ENCODE results near the gene CACNA1G.

CACNA1G gene

GRCh38 chr17:50551433-50551815, 9.1 kb upstream of the CACNA1G start:
- TF ChIP-seq, protein P1, sequence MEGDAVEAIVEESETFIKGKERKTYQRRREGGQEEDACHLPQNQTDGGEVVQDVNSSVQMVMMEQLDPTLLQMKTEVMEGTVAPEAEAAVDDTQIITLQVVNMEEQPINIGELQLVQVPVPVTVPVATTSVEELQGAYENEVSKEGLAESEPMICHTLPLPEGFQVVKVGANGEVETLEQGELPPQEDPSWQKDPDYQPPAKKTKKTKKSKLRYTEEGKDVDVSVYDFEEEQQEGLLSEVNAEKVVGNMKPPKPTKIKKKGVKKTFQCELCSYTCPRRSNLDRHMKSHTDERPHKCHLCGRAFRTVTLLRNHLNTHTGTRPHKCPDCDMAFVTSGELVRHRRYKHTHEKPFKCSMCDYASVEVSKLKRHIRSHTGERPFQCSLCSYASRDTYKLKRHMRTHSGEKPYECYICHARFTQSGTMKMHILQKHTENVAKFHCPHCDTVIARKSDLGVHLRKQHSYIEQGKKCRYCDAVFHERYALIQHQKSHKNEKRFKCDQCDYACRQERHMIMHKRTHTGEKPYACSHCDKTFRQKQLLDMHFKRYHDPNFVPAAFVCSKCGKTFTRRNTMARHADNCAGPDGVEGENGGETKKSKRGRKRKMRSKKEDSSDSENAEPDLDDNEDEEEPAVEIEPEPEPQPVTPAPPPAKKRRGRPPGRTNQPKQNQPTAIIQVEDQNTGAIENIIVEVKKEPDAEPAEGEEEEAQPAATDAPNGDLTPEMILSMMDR (IDR thresholded peaks at IDR 0.05; ENCODE audit: borderline replicate concordance, control extremely low read depth, extremely low read depth, insufficient read depth, missing control alignments): no peak
- DNase-seq (ENCODE audit: low spot score): no peak
- in situ Hi-C loops (cut with MboI; ENCODE audit: low sequenced_read_pairs, unreplicated experiment): loop anchor here (10.0 kb wide), 1 partner anchor 63 kb away; no protein-coding TSS in a partner anchor

GRCh38 chr17:50551884-50552283, 8.6 kb upstream of the CACNA1G start:
- no peak for DNase-seq (ENCODE audit: low spot score)
- TF ChIP-seq, protein P1 (IDR thresholded peaks at IDR 0.05; ENCODE audit: borderline replicate concordance, control extremely low read depth, extremely low read depth, insufficient read depth, missing control alignments): no peak
- in situ Hi-C loops (cut with MboI; ENCODE audit: low sequenced_read_pairs, unreplicated experiment): loop anchor here (10.0 kb wide), 1 partner anchor 63 kb away; no protein-coding TSS in a partner anchor

DNA sequence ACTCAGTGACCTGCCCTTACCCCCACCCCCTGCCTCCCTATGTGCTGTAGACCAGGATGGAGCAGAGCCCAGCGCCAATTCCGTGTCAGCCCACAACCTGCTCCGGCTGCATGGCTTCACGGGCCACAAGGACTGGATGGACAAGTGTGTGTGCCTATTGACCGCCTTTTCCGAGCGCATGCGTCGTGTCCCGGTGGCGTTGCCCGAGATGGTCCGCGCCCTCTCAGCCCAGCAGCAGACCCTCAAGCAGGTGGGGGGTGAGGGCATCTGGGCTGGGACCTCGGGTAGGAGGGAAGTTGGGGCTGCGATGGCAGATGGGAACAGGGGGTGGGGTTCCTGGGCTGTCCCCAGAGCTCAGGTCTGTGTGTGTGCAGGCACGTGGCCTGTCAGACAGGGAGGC, 6.3 kb upstream of the CACNA1G start:
- TF ChIP-seq, protein P1 (IDR thresholded peaks at IDR 0.05; ENCODE audit: borderline replicate concordance, control extremely low read depth, extremely low read depth, insufficient read depth, missing control alignments): no peak
- no peak for DNase-seq (ENCODE audit: low spot score)
- in situ Hi-C loops (cut with MboI; ENCODE audit: low sequenced_read_pairs, unreplicated experiment): loop anchor here (10.0 kb wide), 1 partner anchor 61 kb away; no protein-coding TSS in a partner anchor

DNA sequence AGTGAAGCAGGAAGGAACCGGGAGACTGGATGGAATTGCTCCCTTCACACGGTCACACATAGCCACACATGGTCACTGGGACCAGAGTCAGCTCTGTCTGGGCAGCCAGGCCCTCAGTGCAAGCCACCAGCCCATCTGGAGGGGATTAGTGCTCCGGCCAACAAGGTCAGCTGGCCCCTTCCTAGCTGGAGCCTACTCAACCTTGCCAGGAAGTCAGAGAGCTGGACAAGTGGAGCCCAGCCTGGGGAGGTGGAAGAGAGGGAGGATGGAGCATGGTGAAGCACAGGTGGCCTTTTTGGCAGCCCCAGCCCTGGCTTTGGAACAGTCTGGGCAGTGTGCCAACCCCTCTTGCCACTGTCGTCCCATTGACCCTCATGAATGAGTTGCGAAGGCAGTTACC, 3.7 kb upstream of the CACNA1G start:
- TF ChIP-seq, protein P1 (IDR thresholded peaks at IDR 0.05; ENCODE audit: borderline replicate concordance, control extremely low read depth, extremely low read depth, insufficient read depth, missing control alignments): no peak
- in situ Hi-C loops (cut with MboI; ENCODE audit: low sequenced_read_pairs, unreplicated experiment): loop anchor here (10.0 kb wide), 1 partner anchor 58 kb away; no protein-coding TSS in a partner anchor
- DNase-seq (ENCODE audit: low spot score): no peak

GRCh38 chr17:50557630-50558029, 2.9 kb upstream of the CACNA1G start:
- in situ Hi-C loops (cut with MboI; ENCODE audit: low sequenced_read_pairs, unreplicated experiment): loop anchor here (10.0 kb wide), 1 partner anchor 57 kb away; no protein-coding TSS in a partner anchor
- DNase-seq (ENCODE audit: low spot score): no peak
- TF ChIP-seq, protein P1 (IDR thresholded peaks at IDR 0.05; ENCODE audit: borderline replicate concordance, control extremely low read depth, extremely low read depth, insufficient read depth, missing control alignments): no peak

DNA sequence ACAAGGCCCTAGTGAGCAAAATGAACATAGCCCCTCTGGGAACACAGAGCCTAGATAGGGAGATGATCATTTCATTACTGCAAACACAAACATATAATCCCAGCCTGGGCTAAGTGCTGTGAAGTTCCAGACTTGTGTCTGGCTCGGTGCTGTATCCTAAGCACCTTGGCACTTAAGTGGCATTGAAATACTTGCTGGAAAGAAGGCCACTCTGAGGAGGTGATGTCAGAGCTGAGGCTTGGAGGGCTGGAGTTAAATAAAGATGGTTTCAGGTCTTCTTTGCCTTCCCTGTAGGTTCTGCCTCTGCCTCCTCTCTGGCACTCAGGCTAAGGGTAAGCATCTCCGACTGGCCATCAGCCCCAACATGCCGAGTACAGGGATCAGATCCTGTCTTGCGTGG, 2.4 kb upstream of the CACNA1G start:
- in situ Hi-C loops (cut with MboI; ENCODE audit: low sequenced_read_pairs, unreplicated experiment): loop anchor here (10.0 kb wide), 1 partner anchor 57 kb away; no protein-coding TSS in a partner anchor
- TF ChIP-seq, protein P1 (IDR thresholded peaks at IDR 0.05; ENCODE audit: borderline replicate concordance, control extremely low read depth, extremely low read depth, insufficient read depth, missing control alignments): no peak
- DNase-seq (ENCODE audit: low spot score): no peak
